WERI-Rb-1 (cell line): ENCODE measurements around the gene ZBTB8A.

Experiments used
- DNase-seq: peaks from one replicate; pipeline ENCODE4 v3.0.0-alpha.2; 2020
- H3K27ac ChIP-seq: fragments of 250-450 bp; sonication (Bioruptor Pico); 2 replicates; pipeline ENCODE4 v1.5.1; 2020; ENCODE audit warnings: mild to moderate bottlenecking, moderate library complexity
- H3K27me3 ChIP-seq: fragments of 250-450 bp; sonication (Bioruptor Pico); 2 replicates; pipeline ENCODE4 v1.5.1; 2021; ENCODE audit warnings: mild to moderate bottlenecking, low read depth, moderate library complexity; ENCODE audit not compliant: insufficient read depth, severe bottlenecking
- H3K36me3 ChIP-seq: fragments of 250-450 bp; sonication (Bioruptor Pico); 2 replicates; pipeline ENCODE4 v1.5.1; 2020; ENCODE audit warnings: mild to moderate bottlenecking, moderate library complexity
- H3K4me3 ChIP-seq: 2 replicates; pipeline ENCODE4 v1.5.1; 2011; ENCODE audit warnings: low read depth, mild to moderate bottlenecking, control low read depth, low read length
- H3K9me3 ChIP-seq: fragments of 250-450 bp; sonication (Bioruptor Pico); 2 replicates; pipeline ENCODE4 v1.5.1; 2021; ENCODE audit warnings: mild to moderate bottlenecking, moderate library complexity; ENCODE audit not compliant: severe bottlenecking
- TF ChIP-seq, protein P1 (sequence below): IDR thresholded peaks from 2 replicates; pipeline ENCODE4 v1.5.1; 2011; ENCODE audit warnings: low read depth, mild to moderate bottlenecking, control low read depth, inconsistent platforms, low read length

The ZBTB8A gene

GRCh38 chr1:32508761-32509160, 30.5 kb upstream of the ZBTB8A start:
- H3K36me3 ChIP-seq = no peaks in the 10 kb centered on the region
- no peaks in the 10 kb centered on the region for H3K27me3 ChIP-seq
- H3K27ac ChIP-seq = no peak overlapping the region
- DNase-seq = no peak
- TF ChIP-seq, protein P1, sequence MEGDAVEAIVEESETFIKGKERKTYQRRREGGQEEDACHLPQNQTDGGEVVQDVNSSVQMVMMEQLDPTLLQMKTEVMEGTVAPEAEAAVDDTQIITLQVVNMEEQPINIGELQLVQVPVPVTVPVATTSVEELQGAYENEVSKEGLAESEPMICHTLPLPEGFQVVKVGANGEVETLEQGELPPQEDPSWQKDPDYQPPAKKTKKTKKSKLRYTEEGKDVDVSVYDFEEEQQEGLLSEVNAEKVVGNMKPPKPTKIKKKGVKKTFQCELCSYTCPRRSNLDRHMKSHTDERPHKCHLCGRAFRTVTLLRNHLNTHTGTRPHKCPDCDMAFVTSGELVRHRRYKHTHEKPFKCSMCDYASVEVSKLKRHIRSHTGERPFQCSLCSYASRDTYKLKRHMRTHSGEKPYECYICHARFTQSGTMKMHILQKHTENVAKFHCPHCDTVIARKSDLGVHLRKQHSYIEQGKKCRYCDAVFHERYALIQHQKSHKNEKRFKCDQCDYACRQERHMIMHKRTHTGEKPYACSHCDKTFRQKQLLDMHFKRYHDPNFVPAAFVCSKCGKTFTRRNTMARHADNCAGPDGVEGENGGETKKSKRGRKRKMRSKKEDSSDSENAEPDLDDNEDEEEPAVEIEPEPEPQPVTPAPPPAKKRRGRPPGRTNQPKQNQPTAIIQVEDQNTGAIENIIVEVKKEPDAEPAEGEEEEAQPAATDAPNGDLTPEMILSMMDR = no peak
- H3K9me3 ChIP-seq = peaks cover 3% of the 10 kb centered on the region
- H3K4me3 ChIP-seq = no peak overlapping the region

DNA sequence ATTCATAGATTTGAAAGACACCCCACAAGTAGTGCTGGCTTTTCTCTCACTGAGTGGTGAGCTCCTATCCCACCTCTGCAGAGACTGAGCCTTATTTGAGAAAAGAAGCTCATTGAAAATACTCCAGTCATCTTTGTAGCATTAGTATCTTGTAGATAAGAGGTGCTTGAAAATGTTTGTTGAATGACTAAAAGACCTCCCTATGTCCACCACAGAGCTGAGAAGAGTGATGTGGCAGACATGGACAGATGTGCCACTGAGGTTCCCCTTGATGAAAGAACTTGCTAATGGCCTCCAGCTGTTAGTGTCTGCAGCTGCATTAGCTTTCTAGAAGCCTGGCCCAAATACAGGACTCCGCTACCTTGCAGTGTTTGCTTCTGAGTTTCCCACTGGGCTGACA, 29.3 kb upstream of the ZBTB8A start:
- TF ChIP-seq, protein P1 = no peak
- DNase-seq = no peak
- H3K9me3 ChIP-seq = peaks cover 3% of the 10 kb centered on the region
- H3K36me3 ChIP-seq = no peaks in the 10 kb centered on the region
- H3K4me3 ChIP-seq = no peak overlapping the region
- H3K27ac ChIP-seq = no peak overlapping the region
- no peaks in the 10 kb centered on the region for H3K27me3 ChIP-seq

- H3K36me3 ChIP-seq = no peaks in the 10 kb centered on the region
- no peaks in the 10 kb centered on the region for H3K27me3 ChIP-seq
- peaks cover 2% of the 10 kb centered on the region for H3K9me3 ChIP-seq
- H3K4me3 ChIP-seq = no peak overlapping the region
- H3K27ac ChIP-seq = no peak overlapping the region
- TF ChIP-seq, protein P1 = no peak
- no peak for DNase-seq
Observed at GRCh38 chr1:32516402-32516801, 22.8 kb upstream of the ZBTB8A start.

DNA sequence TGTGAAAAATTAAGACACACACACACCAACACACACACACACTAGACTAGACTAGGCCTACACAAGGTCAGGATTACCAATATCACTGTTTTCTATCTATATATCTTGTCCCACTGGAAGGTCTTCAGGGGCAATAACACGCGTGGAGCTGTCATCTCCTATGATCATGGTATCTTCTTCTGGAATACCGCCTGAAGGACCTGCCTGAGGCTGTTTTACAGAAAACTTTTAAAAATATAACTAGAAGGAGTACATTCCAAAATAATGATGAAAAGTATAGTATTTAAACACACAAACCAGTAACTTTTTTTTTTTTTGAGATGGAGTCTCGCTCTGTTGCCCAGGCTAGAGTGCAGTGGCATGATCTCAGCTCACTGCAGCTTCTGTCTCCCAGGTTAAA, 20.3 kb upstream of the ZBTB8A start:
- no peak overlapping the region for H3K27ac ChIP-seq
- no peak for DNase-seq
- H3K9me3 ChIP-seq = no peaks in the 10 kb centered on the region
- TF ChIP-seq, protein P1 = no peak
- no peak overlapping the region for H3K4me3 ChIP-seq
- no peaks in the 10 kb centered on the region for H3K36me3 ChIP-seq
- H3K27me3 ChIP-seq = no peaks in the 10 kb centered on the region

GRCh38 chr1:32521165-32521564, 18.1 kb upstream of the ZBTB8A start:
- H3K27ac ChIP-seq = no peak overlapping the region
- TF ChIP-seq, protein P1 = no peak
- no peak for DNase-seq

GRCh38 chr1:32525053-32525452, 14.2 kb upstream of the ZBTB8A start:
- TF ChIP-seq, protein P1 = no peak
- no peak overlapping the region for H3K27ac ChIP-seq
- H3K4me3 ChIP-seq = no peak overlapping the region
- no peak for DNase-seq
- H3K27me3 ChIP-seq = no peaks in the 10 kb centered on the region
- no peaks in the 10 kb centered on the region for H3K9me3 ChIP-seq
- no peaks in the 10 kb centered on the region for H3K36me3 ChIP-seq

More at GRCh38 chr1:32521165-32521564, 18.1 kb upstream of the ZBTB8A start:
- H3K9me3 ChIP-seq = no peaks in the 10 kb centered on the region
- no peaks in the 10 kb centered on the region for H3K36me3 ChIP-seq
- no peak overlapping the region for H3K4me3 ChIP-seq
- H3K27me3 ChIP-seq = no peaks in the 10 kb centered on the region
